Measurements from ENCODE around the gene CRYBA1. TPM values are rescaled to one million over a fixed set of nuclear protein-coding genes. Genes with fewer than 3 reads are reported as not detected.
A peak's percentile ranks its signal among the peaks of the same experiment; 100 is the strongest.

The CRYBA1 gene
- total RNA-seq, 2 experiments from 2014 or later = not detected

DNA sequence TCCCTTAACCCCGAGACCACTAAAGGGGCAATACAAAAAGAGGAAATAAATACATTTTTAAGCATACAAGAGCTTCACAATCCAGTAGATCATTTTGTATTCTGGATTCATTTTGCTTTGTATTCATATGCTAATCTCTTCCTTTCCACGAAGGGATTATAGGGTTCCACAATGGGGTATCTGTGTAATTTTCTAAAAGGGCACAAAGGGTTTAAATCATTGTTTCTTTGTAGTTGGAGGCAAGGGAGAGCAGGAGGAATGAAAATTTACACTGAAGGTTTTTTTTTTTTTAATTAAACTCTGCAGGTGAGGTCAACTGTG, 47.9 kb downstream of the CRYBA1 start:
- Mint-ChIP-seq H3K27me3 (peaks cover 3% of the 10 kb centered on the region), H3K4me3 (peak overlapping the region; percentile 99), H3K4me1 (peaks cover 27% of the 10 kb centered on the region), H3K36me3 (peaks cover 17% of the 10 kb centered on the region), H3K9me3 (no peaks in the 10 kb centered on the region), H3K27ac (peak overlapping the region; percentile 100)
- DNase-seq (no peak), ATAC-seq (ENCODE audit: low read depth) (no peak)
- POLR2A ChIA-PET = interaction anchor here (0.5 to 2.6 kb wide), 34 partner anchors 9 to 567 kb away, joined by 3 to 28 read pairs (median 3); partner anchors contain the start of genes MYO18A and PHF12

- Mint-ChIP-seq H3K36me3 (peaks cover 13% of the 10 kb centered on the region), H3K4me1 (peaks cover 25% of the 10 kb centered on the region)
Observed at GRCh38 chr17:29295420-29295819, 48.8 kb downstream of the CRYBA1 start.

DNA sequence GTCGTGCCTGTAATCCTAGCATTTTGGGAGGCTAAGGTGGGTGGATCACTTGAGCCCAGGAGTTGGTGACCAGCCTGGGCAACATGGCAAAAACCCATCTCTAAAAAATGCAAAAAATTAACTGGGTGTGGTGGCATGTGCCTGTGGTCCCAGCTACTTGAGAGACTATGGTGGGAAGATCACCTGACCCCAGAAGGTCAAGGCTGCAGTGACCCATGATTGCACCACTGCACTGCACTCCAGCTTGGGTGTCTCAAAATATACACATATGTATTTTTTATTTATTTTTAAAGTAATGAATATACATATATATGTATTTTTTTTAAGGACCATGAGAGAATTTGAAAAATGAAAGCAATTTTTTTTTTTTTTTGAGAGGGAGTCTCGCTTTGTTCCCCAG, 52.4 kb downstream of the CRYBA1 start:
- Mint-ChIP-seq H3K4me1 (peaks cover 14% of the 10 kb centered on the region), H3K36me3 (no peaks in the 10 kb centered on the region), H3K9me3 (no peaks in the 10 kb centered on the region), H3K27ac (no peak overlapping the region), H3K27me3 (peaks cover 3% of the 10 kb centered on the region), H3K4me3 (no peak overlapping the region)
- DNase-seq = no peak
- POLR2A ChIA-PET = no interaction called here
- no peak for ATAC-seq (ENCODE audit: low read depth)

More at GRCh38 chr17:29295420-29295819, 48.8 kb downstream of the CRYBA1 start:
- Mint-ChIP-seq H3K9me3 (no peaks in the 10 kb centered on the region), H3K27ac (peak overlapping the region; percentile 60), H3K4me3 (peak overlapping the region; percentile 59), H3K27me3 (peaks cover 3% of the 10 kb centered on the region)
- POLR2A ChIA-PET = interaction anchor here (2.6 kb wide), 1 partner anchor 8 kb away, joined by 17 read pairs; no protein-coding TSS in a partner anchor
- DNase-seq (no peak), ATAC-seq (ENCODE audit: low read depth) (no peak)

- H3K9me3 Mint-ChIP-seq = no peaks in the 10 kb centered on the region
- H3K36me3 Mint-ChIP-seq = no peaks in the 10 kb centered on the region
- POLR2A ChIA-PET = interaction anchor here (3.1 kb wide), 1 partner anchor 9 kb away, joined by 17 read pairs; the partner anchor contains the start of gene NUFIP2
- DNase-seq (no peak), ATAC-seq (ENCODE audit: low read depth) (no peak)
- no peak overlapping the region for H3K27ac Mint-ChIP-seq
- H3K4me3 Mint-ChIP-seq = no peak overlapping the region
- H3K27me3 Mint-ChIP-seq = peaks cover 2% of the 10 kb centered on the region
- peaks cover 3% of the 10 kb centered on the region for H3K4me1 Mint-ChIP-seq
Observed at GRCh38 chr17:29303386-29303785, 56.7 kb downstream of the CRYBA1 start.

Other genes with a start within 250 kb of the CRYBA1 start
- gene SEZ6, start 240.8 kb upstream of the CRYBA1 start, total RNA-seq = not detected
- 1 to 10 TPM; 3.0 to 3.5 TPM for gene PIPOX, start 203.7 kb upstream of the CRYBA1 start, total RNA-seq
- gene MYO18A, start 66.5 kb upstream of the CRYBA1 start, total RNA-seq = 10 to 100 TPM; 79.7 to 80.6 TPM
- gene NUFIP2, start 47.3 kb downstream of the CRYBA1 start, total RNA-seq = 10 to 100 TPM; 64.7 to 68.4 TPM
- 10 to 100 TPM; 51.6 to 52.8 TPM for gene TAOK1, start 143.5 kb downstream of the CRYBA1 start, total RNA-seq